ENCODE measurements around the gene ZNF280A. TPM values are rescaled to one million over a fixed set of nuclear protein-coding genes. Genes with fewer than 3 reads are reported as not detected.
"Not testable (repeated sequence)": the region's sequence is repeated elsewhere in the genome, so short reads cannot be mapped to it uniquely, and the experiment has no call there.

ZNF280A gene
- total RNA-seq, 2 experiments from 2014 or later: not detected

DNA sequence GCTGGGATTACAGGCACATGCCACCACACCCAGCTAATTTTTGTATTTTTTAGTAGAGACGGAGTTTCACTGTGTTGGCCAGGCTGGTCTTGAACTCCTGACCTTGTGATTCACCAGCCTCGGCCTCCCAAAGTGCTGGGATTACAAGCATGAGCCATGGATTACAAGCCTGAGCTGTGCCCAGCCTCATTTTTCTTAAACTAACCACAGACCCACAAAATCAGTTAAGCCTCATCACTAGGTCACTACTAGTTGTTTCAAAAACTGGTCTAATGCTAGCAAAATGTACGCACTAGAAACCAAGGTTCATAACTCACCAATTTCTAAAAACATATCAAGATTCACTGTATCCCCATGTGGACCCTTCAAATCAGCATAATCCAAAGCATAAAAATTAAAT lies 28.5 kb downstream of the ZNF280A start:
- H3K9me3 Mint-ChIP-seq; DNase-seq; intact Hi-C loops (cut with micrococcal nuclease); H3K4me3 Mint-ChIP-seq; H3K27ac Mint-ChIP-seq; H3K4me1 Mint-ChIP-seq (ENCODE audit: low read depth); H3K27me3 Mint-ChIP-seq (ENCODE audit: low read depth): not testable (repeated sequence)
- CTCF ChIA-PET: interaction anchor here (1.0 kb wide), 1 partner anchor 28 kb away, joined by 3 read pairs; no protein-coding TSS in a partner anchor
- H3K36me3 Mint-ChIP-seq (ENCODE audit: low read depth): peaks cover 21% of the 10 kb centered on the region

DNA sequence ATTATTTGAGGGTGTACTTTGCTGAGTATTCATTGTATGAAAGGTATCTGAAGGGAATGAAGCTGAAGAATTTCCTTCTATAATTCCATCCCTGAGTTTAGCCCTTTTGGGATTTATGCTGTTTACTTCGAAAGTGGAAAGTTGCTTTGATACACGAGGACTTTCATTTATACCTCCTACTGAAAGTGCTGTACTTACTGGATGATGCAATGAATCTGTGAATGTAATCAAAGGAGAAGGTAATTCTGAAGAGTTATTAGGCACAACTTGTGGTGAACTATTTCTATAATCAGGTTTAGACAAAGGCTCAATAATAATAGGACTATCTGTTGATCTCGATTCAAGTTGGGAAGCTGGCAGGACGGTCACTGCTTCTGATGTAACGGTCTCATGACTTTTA lies 31.3 kb downstream of the ZNF280A start:
- Mint-ChIP-seq H3K9me3 (no peaks in the 10 kb centered on the region), H3K4me3 (no peak overlapping the region), H3K27me3 (ENCODE audit: low read depth) (no peaks in the 10 kb centered on the region), H3K36me3 (ENCODE audit: low read depth) (peaks cover 25% of the 10 kb centered on the region), H3K27ac (no peak overlapping the region), H3K4me1 (ENCODE audit: low read depth) (no peaks in the 10 kb centered on the region)
- CTCF ChIA-PET: interaction anchor here (1.0 kb wide), 1 partner anchor 20 kb away, joined by 4 read pairs; the partner anchor contains the start of gene ZNF280B
- intact Hi-C loops (cut with micrococcal nuclease): no loop called here
- no peak for DNase-seq

DNA sequence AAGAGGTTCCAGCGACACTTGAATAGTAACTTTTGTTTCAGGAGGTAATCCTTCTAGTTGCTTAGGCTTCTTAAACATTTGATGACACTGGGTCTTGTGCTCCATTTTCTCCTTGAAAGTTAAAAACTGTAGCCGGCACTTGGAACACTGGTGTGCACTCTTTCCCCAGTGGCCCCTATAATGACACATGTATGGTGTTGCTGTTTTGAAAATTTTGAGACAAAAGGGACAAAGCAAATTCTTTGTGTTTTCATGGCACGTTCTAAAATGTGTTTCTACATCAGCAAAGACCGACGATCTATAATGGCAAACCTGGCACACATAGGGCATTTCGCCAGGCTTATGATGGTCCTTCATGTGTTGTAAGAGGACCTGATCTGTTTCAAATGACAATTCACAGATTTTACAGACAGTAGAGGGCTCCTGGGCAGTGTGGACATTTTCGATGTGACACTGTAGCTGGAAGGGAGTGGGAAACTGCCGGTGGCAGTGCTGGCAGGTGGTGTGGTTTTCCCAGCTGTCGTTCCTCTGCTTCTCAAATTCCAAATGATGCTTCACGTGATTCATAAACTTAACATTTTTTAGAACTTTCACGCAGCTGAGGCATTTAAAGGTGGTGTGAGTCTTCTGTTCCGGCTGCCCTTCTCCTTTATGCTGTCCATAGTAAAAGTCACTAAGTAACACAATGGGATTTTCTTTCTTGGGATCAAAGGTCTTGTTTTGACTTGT lies 32.0 kb downstream of the ZNF280A start:
- no peaks in the 10 kb centered on the region for H3K9me3 Mint-ChIP-seq
- H3K27me3 Mint-ChIP-seq (ENCODE audit: low read depth): no peaks in the 10 kb centered on the region
- DNase-seq: no peak
- no peak overlapping the region for H3K27ac Mint-ChIP-seq
- H3K4me1 Mint-ChIP-seq (ENCODE audit: low read depth): no peaks in the 10 kb centered on the region
- peaks cover 20% of the 10 kb centered on the region for H3K36me3 Mint-ChIP-seq (ENCODE audit: low read depth)
- H3K4me3 Mint-ChIP-seq: no peak overlapping the region
- CTCF ChIA-PET: interaction anchor here (1.0 kb wide), 1 partner anchor 20 kb away, joined by 4 read pairs; the partner anchor contains the start of gene ZNF280B
- intact Hi-C loops (cut with micrococcal nuclease): no loop called here

DNA sequence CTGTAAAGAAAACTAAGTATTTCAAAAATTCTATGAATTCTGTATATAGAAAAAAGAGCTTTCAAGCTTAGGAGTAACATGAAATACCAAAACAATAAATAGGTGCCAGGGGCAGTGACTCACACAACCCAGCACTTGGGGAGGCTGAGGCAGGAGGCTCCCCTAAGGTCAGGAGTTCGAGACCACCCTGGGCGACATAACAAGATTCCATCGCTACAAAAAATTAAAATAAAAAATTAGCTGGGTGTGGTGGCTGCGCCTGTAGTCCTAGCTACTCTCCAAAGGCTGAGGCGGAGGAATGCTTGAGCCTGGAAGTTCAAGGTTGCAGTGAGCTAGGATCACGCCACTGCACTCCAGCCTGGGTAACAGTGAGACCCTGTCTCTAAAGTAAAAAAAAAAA lies 33.0 kb downstream of the ZNF280A start:
- intact Hi-C loops (cut with micrococcal nuclease): no loop called here
- CTCF ChIA-PET: no interaction called here
- peaks cover 19% of the 10 kb centered on the region for H3K36me3 Mint-ChIP-seq (ENCODE audit: low read depth)
- H3K9me3 Mint-ChIP-seq: no peaks in the 10 kb centered on the region
- H3K4me1 Mint-ChIP-seq (ENCODE audit: low read depth): no peaks in the 10 kb centered on the region
- H3K4me3 Mint-ChIP-seq: no peak overlapping the region
- DNase-seq: no peak
- no peaks in the 10 kb centered on the region for H3K27me3 Mint-ChIP-seq (ENCODE audit: low read depth)
- H3K27ac Mint-ChIP-seq: no peak overlapping the region

DNA sequence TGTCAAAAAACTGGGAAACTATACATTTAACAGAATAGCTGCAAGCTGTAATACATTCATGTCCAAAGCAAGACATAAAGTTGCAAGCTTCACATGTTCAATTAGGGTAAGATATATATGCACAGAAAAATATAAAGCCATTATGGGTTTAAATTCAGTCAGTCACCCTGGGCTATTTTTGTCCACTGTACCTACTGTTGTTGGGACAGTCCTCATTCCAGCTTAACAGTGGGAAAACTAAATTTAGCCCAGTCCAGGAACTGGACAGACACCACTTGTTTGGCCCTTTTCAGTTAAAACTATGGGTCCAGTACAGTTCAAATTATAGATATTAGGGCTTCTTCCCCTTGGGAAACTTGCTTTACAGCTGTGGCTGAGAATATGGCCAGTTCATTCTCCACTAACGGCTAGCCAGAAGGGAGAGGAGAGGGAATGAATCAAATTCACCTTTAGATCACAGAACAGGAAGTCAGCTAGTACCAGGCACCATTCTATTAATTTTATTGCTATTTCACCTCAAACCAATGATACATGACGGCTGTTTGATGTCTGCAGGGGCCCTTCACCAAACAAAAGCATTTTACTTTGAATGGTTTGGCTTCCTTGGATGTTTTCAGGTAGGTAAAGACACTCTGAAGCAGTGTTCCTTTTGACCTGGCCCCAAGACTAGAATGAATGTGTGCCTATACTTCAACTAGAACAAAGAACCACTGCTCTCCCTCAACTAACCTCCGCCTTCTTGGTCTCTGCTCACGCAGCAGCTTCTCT lies 33.8 kb downstream of the ZNF280A start:
- no peaks in the 10 kb centered on the region for H3K4me1 Mint-ChIP-seq (ENCODE audit: low read depth)
- no peak for DNase-seq
- CTCF ChIA-PET: interaction anchor here (0.8 kb wide), 1 partner anchor 23 kb away, joined by 3 read pairs; the partner anchor contains the start of gene ZNF280B
- intact Hi-C loops (cut with micrococcal nuclease): no loop called here
- peaks cover 19% of the 10 kb centered on the region for H3K36me3 Mint-ChIP-seq (ENCODE audit: low read depth)
- no peak overlapping the region for H3K27ac Mint-ChIP-seq
- no peaks in the 10 kb centered on the region for H3K27me3 Mint-ChIP-seq (ENCODE audit: low read depth)
- H3K9me3 Mint-ChIP-seq: no peaks in the 10 kb centered on the region
- no peak overlapping the region for H3K4me3 Mint-ChIP-seq

DNA sequence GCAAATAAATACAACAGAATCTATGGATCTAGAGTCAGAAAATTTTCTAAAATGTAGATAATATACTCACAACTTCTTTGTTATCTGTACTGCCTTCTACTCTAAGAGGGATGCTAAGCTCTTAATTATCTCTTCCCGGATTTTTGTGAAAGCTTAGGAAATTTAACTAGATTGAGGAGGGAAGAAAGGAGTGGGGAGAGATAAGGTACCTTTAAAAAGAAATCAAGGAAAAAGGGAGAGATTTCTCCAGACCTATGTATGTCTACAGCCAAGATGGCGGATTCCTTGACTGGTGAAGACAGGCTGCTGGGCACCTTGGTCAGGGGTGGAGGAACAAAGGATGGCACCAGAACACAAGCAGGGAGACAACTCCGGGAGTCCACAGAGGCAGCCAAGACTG lies 34.5 kb downstream of the ZNF280A start:
- Mint-ChIP-seq H3K27me3 (ENCODE audit: low read depth) (no peaks in the 10 kb centered on the region), H3K36me3 (ENCODE audit: low read depth) (peaks cover 15% of the 10 kb centered on the region), H3K4me1 (ENCODE audit: low read depth) (no peaks in the 10 kb centered on the region), H3K9me3 (no peaks in the 10 kb centered on the region), H3K27ac (no peak overlapping the region), H3K4me3 (no peak overlapping the region)
- intact Hi-C loops (cut with micrococcal nuclease): no loop called here
- DNase-seq: no peak
- CTCF ChIA-PET: interaction anchor here (0.8 kb wide), 1 partner anchor 23 kb away, joined by 3 read pairs; the partner anchor contains the start of gene ZNF280B

DNA sequence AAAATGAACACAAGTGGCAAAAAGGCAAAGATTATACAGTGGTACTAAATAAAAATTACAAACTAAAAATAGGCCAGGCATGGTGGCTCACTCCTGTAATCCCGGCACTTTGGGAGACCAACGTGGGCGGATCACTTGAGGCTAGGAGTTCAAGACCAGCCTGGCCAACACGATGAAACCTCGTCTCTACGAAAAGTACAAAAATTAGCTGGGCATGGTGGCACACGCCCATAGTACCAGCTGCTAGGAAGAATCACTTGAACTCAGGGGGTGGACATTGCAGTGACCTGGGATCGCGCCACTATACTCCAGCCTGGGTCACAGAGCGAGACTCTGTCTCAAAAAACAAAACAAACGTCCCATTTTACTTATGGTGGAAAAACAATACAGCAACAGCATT lies 36.0 kb downstream of the ZNF280A start:
- no peak overlapping the region for H3K27ac Mint-ChIP-seq
- intact Hi-C loops (cut with micrococcal nuclease): no loop called here
- CTCF ChIA-PET: interaction anchor here (0.5 to 0.6 kb wide), 2 partner anchors 25 to 346 kb away, joined by 3 read pairs; no protein-coding TSS in a partner anchor
- H3K36me3 Mint-ChIP-seq (ENCODE audit: low read depth): peaks cover 14% of the 10 kb centered on the region
- H3K27me3 Mint-ChIP-seq (ENCODE audit: low read depth): no peaks in the 10 kb centered on the region
- H3K4me1 Mint-ChIP-seq (ENCODE audit: low read depth): no peaks in the 10 kb centered on the region
- H3K9me3 Mint-ChIP-seq: no peaks in the 10 kb centered on the region
- H3K4me3 Mint-ChIP-seq: no peak overlapping the region
- no peak for DNase-seq

DNA sequence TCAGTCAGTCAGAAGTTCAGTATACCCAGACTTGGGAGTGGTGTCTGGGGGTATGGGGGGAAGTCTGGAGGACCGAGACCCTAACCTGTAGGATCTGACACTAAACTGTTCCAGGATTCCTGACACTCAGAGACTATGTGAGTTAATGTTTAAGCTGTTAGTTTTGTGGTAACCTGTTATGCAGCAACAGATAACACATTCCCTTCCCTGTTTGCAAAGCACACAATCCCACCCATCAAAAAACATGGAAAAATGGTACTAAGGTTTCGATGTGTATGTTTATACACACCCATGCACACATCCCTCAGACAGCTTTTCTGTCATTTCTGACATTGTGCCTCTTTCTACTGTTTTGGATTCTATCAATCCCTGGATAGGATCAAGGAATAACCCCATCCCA lies 39.1 kb downstream of the ZNF280A start:
- H3K27ac Mint-ChIP-seq: no peak overlapping the region
- no peak overlapping the region for H3K4me3 Mint-ChIP-seq
- no peak for DNase-seq
- CTCF ChIA-PET: interaction anchor here (0.8 kb wide), 1 partner anchor 307 kb away, joined by 3 read pairs; no protein-coding TSS in a partner anchor
- intact Hi-C loops (cut with micrococcal nuclease): no loop called here
- no peaks in the 10 kb centered on the region for H3K9me3 Mint-ChIP-seq
- H3K36me3 Mint-ChIP-seq (ENCODE audit: low read depth): peaks cover 7% of the 10 kb centered on the region
- H3K27me3 Mint-ChIP-seq (ENCODE audit: low read depth): no peaks in the 10 kb centered on the region
- no peaks in the 10 kb centered on the region for H3K4me1 Mint-ChIP-seq (ENCODE audit: low read depth)

DNA sequence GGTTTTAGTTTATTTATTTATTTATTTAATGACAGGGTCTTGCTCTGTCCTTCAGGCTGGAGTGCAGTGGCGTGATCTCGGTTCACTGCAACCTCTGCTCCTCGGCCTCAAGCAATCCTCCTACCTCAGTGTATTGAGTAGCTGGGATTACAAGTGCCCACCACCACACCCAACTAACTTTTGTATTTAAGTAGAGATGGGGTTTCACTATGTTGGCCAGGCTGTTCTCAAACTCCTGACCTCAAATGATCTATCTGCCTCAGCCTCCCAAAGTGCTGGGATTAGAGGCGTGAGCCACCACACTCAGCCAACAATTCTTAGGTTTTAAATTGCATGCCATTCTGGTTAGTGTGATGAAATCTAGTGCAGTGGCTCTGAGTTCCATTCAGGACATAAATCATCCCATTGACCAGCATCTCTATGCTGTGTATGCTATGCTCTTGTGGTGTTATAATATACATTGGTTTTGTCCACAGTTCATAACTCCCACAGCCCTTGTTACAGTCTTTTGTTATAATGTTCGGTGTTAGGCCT lies 40.0 kb downstream of the ZNF280A start:
- intact Hi-C loops (cut with micrococcal nuclease): no loop called here
- no peaks in the 10 kb centered on the region for H3K4me1 Mint-ChIP-seq (ENCODE audit: low read depth)
- H3K36me3 Mint-ChIP-seq (ENCODE audit: low read depth): peaks cover 2% of the 10 kb centered on the region
- no peak overlapping the region for H3K27ac Mint-ChIP-seq
- CTCF ChIA-PET: interaction anchor here (0.8 kb wide), 1 partner anchor 308 kb away, joined by 3 read pairs; no protein-coding TSS in a partner anchor
- no peaks in the 10 kb centered on the region for H3K27me3 Mint-ChIP-seq (ENCODE audit: low read depth)
- H3K9me3 Mint-ChIP-seq: no peaks in the 10 kb centered on the region
- DNase-seq: no peak
- H3K4me3 Mint-ChIP-seq: no peak overlapping the region

DNA sequence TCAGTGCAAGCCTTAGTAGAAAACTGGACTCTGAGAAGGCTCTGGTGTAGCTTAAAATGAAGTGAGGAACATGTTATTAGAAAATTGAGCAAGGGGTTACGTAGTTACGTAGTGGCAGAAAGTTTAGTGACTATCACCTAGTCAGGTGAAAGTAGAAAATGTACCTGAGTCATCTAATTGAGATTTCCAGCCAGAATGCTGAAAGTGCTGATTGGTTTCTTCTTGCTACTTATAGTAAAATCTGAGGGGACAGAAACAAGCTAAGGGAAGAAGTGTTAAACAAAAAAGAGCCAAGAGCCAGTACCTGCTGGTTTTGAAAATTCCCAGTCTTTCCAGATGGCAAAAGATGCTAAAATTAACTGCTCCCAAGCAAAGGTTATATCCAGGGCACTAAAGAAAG lies 41.0 kb downstream of the ZNF280A start:
- no peaks in the 10 kb centered on the region for H3K9me3 Mint-ChIP-seq
- CTCF ChIA-PET: no interaction called here
- no peaks in the 10 kb centered on the region for H3K36me3 Mint-ChIP-seq (ENCODE audit: low read depth)
- intact Hi-C loops (cut with micrococcal nuclease): no loop called here
- H3K27ac Mint-ChIP-seq: no peak overlapping the region
- H3K27me3 Mint-ChIP-seq (ENCODE audit: low read depth): no peaks in the 10 kb centered on the region
- no peaks in the 10 kb centered on the region for H3K4me1 Mint-ChIP-seq (ENCODE audit: low read depth)
- no peak for DNase-seq
- H3K4me3 Mint-ChIP-seq: no peak overlapping the region

DNA sequence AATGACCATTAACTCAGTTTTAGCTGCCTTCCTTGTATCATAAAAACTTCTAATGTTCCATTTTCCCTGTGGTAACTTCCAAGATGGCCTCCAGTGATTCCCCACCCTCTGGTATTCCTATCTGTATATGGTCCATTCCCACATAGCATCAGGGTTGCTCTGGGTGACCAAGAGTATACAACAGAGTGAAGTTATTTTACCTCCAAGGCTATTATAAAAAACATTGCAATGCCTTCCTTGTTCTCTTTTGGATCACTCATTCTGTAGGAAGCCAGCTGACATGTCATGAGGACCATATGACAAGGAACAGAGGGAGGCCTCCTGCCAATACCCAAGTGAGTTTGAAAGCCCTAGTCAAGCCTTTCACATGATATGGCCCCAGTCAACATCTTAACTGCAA lies 41.6 kb downstream of the ZNF280A start:
- CTCF ChIA-PET: no interaction called here
- Mint-ChIP-seq H3K9me3 (no peaks in the 10 kb centered on the region), H3K27ac (no peak overlapping the region), H3K4me3 (no peak overlapping the region), H3K27me3 (ENCODE audit: low read depth) (no peaks in the 10 kb centered on the region), H3K4me1 (ENCODE audit: low read depth) (no peaks in the 10 kb centered on the region), H3K36me3 (ENCODE audit: low read depth) (no peaks in the 10 kb centered on the region)
- DNase-seq: no peak
- intact Hi-C loops (cut with micrococcal nuclease): no loop called here

DNA sequence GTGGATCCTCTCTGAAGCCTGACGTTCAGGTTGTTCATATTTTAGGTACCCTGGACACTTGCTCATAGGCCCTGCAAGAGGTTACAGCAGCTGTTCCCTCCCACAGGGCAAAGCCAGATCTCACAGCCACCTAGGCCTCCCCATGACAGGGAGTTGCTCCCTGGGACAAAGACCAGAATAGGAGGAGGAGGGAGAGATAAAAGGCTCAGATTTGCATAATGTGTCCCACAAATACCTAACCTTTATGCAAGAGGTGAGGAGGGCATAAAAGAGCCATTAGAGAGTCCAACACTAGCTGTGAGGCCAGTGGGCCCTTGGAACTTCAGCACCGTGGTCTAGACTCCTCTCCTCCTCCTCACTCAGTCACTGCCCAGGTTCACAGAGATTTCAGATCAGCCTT lies 45.3 kb downstream of the ZNF280A start:
- intact Hi-C loops (cut with micrococcal nuclease): no loop called here
- Mint-ChIP-seq H3K27me3 (ENCODE audit: low read depth) (no peaks in the 10 kb centered on the region), H3K9me3 (peaks cover 2% of the 10 kb centered on the region), H3K4me1 (ENCODE audit: low read depth) (no peaks in the 10 kb centered on the region), H3K4me3 (no peak overlapping the region), H3K27ac (no peak overlapping the region), H3K36me3 (ENCODE audit: low read depth) (no peaks in the 10 kb centered on the region)
- CTCF ChIA-PET: interaction anchor here (0.9 to 1.1 kb wide), 2 partner anchors 12 to 116 kb away, joined by 3 read pairs; no protein-coding TSS in a partner anchor
- no peak for DNase-seq

Data from activated naive CD4-positive, alpha-beta T cell treated with anti-CD3 and anti-CD28 coated beads for 36 hours (primary cell).